Suppressor macrophage treated with lipopolysaccharide for 1 hour (primary cell): Measurements from ENCODE around the gene SLC19A1.
A peak's percentile ranks its signal among the peaks of the same experiment; 100 is the strongest.

ENCODE experiments used
- DNase-seq, 3 donors: peaks; one replicate each; pipeline ENCODE4 v3.0.0-alpha.2; 2020 to 2022

Gene SLC19A1

DNA sequence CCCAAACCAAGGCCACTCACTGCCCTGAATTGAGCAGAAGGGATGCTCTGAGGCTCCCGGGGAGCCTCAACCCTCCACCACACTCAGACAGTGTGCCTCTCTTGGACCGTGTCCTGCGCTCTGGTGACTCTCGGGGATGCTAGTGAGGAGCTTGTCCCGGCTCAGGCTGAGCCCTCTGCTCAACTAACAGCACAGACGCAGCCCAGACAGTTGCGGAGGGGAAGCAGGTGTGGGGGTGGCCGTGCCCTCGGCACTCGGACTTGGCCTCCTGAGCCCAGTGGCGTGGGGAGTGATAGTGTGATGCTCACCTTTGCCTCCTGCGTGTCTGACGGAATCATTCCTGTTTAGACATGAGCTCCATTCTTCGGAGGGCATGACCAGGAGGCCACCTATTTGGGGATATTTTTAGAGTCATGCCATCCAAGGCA, 15.4 kb upstream of the SLC19A1 start:
- no peak for DNase-seq

DNA sequence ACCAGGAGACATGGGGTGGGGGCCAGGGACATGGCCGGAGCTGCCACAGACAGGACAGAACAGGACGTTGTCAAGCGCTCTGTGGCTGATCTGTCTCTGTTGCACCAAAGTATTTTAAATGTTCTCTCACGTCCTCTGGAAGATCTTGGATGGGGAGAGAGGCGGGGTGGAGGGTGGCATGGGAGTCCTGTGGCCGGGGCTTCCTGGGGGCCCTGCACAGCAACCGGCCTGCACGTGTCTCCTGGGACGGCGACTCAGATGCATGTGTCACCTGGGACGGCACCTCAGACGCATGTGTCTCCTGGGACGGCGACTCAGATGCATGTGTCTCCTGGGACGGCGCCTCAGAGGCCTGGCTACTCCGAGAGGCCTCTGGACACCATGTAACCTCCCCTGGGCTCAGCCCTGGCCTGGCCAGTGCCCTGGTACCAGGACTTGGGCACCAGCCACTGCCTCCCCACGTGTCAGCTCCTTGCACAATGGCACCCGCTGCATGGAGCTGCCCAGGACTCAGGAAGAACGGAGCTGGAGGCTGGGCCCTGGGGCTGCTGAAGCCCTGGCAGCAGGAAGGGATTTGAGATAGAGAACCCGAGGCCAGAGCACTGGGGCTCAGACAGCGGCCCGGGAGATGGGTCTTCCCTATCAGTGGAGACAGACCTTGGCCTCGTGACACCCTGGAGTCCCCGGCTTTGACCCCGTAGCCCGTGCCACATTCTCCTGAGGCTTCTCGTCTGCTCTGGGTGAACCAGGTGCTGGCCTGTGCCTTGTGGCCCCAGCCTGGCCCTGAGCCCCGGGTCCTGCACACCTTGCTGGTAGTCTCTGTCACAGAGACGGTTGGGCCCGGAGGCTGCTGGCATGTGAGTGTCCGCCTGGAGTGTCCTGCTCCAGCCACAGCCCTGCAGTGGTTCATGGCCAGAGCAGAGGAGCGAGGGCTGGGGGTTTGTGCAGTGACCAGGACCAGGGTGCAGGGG, 14.7 kb upstream of the SLC19A1 start:
- DNase-seq = no peak

DNA sequence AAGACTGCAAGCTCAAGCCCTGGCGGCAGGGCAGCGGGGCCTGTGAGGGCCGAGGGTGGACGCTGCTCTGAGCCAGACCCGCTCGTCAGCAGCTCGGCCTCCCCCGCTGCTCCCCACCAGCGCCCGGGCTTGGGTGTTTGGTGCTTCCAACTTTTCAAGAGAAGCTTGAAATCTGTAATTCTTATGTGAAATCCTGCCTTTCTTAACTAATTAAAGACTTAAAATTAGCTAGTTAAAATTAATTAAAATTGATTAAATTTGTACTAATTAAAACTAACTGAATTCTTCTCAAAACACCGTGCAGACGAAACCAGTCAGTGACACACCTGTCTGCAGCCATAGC, 14.0 kb upstream of the SLC19A1 start:
- DNase-seq = no peak

DNA sequence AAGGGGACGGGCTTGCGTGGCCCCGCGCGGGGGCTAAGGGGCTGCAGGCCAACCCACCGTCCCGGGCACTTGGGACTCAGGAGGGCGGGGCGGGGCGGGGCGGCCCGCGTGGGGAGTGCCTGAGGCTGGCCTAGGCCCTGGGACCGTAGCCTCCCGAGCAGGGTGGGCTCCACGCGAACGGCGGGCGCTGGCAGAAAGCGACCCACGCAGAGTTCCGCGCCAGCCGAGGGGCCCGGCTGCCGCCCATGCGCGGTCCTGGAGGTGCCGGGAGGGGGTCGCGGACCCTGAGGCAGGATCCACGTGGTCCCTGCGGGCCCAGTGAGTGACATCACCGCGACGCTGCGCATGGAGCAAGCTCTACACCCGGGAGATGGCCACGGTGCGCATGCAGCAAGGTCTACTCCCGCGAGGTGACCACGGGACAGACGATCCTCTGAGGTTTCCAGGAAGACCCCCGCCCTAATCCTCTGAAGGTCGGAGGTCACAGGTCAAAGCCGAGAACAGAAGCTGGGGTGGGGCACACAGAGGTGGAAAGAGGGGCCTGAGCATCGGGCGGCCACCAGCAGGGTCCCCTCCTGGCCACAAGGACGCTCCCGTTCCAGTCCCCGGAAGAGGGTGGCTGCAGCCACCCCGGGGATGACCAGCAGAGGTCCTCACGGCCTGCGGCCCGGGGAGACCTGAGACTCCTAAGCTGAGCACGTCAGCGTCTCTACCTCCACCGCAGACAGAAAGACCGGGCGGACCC, 13.5 kb upstream of the SLC19A1 start:
- peak; percentile 65 to 86 (median 83) for DNase-seq

DNA sequence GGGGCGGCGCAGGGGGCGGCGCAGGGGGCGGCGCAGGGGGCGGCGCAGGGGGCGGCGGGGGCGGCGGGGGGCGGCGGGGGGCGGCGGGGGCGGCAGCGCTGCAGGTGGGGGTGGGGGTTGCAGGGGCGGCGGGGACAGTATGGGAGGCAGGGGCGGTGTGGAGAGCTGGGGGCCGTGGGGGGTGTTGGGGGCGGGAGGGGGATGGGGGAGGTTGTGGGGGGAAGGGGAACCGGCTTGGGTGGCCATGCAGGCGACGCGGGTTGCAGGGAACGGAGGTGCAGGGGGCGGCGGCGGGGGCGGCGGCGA, 13.0 kb upstream of the SLC19A1 start:
- DNase-seq = no peak

DNA sequence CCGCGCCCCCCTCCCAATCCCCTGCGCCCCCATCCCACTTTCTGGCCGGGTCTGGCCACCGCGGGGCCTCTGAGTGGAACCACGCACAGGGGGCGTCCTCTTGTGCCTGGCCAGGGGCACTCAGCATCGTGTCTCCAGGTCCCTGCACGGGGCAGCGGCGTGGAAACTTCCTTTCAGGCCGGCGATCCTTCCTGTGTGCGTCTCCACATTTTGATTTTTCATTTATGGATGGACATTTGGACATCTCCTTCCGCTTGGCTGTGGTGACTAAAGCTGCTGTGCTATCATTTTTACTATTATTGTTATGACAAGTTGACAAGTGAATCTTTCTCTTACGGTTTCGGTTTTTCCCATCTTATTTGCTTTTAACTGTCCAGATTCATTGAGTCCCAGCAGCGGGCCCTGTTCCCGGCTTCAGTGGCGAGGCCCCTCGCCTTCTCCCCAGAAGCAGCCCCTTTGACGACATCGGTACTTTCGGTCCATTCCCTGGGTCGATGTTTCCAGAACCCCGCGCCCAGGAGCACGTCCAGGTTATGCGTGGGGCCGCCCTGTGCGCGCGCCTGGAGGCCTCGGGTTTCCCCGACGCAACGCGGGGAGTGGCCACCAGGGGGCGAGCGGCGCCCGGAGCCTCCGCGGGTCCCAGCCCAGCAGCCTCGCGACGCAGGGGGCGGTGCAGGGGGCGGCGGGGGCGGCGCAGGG, 12.4 kb upstream of the SLC19A1 start:
- DNase-seq = peak; percentile 81 to 89 (median 84)

DNA sequence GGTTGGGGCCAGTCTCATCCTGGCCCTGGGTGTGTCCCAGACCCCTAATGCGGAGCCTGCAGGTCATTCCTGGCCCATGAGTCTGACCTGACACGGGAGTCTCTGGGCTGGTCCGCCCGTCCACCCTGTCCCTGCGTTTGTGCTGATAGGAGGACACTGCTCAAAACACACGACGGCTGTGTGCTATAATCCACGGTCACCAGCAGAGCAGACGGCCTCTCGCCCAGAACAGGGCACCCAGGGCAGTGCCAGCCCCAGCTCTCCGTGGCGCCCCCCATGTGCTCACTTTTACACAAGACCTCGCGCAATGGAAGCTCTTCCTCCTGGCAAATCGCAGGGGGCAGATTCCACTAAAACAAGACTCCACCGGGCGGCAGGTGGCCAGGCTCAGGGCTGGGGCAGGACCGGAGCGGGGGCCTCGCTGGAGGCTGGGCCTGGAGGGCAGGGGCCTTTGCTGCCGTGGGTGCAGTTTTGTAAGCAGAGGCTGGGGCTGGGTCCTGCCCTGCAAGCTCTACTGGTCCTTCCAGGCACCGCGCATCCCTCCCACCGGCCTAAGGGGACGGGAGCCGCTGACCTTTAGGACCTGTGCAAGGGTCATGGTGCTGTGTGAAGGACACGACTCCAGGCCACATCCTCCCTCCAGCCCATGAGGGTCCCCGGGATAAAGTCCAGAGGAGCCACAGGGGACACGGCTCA, 10.6 kb upstream of the SLC19A1 start:
- no peak for DNase-seq

DNA sequence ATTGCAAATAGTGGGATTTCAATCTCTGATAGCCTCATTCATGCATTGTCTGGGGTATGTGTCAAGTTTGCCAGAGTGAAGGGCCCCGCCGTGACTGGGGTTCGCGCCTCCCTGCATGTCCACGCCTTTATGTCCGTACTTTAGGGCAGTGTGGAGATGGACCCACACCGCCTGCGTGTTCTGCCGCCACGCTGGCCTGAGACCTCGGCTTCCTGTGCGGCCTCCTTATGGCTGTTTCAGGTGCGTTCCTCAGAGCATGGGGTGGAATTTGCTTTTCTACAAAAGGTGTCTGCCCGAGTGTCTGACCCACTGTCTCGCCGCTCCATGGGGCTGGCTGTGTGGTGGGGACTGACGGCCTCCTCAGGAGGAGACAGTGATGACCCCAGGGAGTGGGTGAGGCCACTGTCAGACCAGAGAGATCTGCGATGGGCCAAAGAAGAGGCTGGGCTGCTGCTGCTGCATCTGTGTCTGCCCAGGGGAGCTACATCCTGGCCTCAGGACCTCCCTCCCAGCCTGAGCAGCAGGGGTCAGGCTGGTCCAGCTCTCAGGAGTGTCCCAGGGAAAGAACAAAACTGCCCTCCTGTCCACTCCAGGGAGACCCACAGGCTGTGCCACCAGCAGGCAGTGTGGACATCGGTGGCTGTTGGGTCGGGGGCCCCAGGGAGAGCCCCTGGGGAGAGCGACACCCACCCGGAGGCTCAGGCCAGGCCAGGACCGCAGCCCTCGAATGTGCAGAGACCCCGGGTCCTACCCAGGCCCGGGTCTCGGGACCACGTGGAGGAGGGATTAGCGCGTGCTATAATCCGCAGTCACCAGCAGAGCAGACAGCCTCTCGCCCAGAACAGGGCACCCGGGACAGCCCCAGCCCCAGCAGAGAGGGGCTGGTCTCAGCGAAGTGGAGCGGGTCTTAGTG, 9.8 kb upstream of the SLC19A1 start:
- DNase-seq = no peak

DNA sequence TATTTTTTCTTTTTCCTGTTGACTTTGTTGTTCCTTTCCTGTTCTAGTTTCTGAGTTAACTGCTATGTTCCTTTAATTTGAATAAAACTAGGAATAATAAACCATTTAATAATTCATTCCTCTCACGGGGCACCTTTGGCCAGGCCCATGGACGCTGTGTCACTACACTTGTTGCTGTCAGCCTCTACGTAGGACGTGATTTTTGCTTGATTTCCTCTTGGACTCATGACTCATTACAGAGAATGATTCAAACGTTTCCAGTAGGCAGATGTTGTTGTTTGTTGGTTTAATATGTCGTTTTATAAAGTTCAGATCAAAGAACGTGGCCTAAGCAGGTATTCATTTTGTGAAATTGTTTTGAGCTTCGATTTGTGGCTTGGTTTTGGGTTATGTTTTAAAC, 9.1 kb upstream of the SLC19A1 start:
- DNase-seq = peak; percentile 85 to 94 (median 93)

DNA sequence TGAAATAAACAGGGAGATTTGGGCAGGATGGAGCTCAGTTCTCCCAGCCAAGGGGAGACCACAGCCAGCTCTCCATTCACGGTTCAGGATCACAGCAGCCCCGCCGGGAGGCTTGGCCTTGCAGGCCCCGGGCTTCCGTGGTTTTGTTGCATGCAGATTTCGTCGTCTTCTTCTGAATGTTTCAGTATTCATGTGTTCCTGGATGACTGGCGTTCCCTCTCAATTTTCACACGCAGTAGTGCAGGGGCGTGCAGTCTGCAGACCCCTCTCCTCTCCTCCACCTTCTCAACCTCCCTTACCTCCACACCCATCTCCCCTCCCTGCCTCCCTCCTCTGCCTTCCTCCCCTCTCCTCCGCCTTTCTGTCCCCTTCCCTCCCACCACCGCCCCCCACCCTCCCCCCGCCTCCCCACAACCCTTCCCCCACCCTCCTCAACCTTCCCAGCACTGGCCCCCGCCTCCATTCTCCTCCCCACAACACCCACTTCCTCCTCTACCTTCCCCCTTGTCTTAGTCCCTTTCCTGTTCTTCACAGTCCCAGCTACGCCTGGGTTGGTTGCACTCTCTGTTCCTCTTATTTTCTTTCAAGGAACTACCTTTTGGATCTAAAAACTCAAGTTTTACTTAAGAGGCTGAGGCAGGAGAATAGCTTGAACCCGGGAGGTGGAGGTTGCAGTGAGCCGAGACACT, 8.4 kb upstream of the SLC19A1 start:
- peak; percentile 73 to 86 (median 74) for DNase-seq

DNA sequence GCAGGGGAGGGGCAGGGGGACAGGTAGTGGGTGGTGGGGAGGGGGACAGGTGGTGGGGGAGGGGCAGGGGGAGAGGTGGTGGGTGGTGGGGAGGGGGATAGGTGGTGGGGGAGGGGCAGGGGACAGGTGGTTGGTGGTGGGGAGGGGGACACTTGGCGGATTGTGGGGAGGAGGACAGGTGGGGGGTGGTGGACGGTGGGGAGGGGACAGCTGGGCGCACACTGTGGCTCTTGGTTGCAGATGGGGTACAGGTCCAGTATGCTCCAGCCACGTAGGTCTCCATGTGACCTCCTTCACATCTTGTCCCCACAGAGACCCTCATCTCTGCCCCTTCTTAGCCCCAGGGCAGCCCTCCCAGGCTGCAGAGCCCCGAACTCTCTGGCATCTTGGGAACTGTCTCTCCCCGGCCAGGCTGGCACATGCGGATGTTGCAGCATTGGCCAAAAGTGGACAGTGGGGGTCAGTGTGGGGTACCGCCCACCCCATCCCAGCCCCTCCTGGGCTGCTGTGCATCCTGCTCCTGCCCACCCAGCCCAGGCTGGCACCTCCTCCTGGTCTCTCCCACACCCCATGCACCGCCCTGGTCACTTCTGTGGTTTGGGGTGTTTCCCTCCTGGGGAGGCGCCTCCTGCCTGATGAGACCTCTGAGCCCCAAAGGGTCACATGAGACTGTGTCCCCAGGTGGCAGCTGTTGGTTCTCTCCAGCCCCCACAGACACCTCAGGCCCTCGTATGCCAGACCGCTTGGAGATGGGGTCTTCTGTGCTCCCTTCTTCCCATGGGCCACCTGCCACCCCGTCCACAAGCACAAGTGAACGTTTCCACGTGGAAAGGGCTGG, 7.6 kb upstream of the SLC19A1 start:
- DNase-seq = no peak

DNA sequence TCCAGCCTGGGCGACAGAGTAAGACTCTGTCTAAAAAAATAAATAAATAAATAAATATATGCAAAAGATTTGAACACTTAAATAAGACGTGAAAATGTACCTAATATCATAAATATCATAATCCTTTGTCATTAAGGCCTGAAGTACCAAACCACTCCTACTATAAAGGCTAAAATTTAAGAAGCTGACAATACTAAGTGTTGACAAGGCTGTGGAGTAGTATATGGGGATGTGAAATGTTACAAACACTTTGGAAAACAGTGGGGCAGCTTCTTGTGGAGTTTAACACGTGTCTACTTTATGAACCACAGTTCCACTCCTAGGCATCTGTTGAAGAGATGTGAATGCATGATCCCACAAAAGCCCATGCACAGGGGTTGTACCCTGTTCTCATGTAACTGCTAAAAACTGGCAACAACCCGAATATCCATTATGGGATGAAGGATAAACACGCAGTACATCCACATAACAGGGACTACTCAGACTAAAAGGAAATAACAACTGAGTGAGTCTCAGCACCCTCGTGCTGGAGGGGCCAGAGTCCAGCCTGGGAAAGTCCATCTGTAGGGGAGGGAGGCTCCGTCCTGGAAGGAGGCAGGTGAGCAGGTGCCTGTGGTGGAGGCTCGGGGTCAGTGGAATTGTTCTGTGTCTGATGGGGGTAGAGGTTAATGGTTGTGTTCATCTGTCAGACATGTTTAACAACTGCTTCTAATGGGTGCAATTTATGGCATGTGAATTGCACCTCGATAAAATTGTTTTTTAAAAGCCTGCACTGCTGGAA, 6.7 kb upstream of the SLC19A1 start:
- no peak for DNase-seq

DNA sequence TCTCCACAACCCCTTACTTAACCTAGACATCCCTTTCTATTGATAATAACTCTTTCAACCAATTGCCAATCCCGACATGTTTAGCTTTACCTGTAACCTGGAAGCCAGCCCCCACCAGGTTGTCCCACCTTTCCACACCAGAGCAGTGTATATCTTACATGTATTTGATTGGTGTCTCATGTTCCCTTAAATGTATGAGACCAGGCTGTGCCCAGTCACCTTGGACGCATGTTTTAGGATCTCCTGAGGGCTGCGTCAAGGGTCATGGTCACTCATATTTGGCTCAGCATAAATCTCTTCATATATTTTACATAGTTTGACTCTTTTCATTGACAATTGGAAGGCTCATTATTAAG, 5.3 kb upstream of the SLC19A1 start:
- DNase-seq = no peak

DNA sequence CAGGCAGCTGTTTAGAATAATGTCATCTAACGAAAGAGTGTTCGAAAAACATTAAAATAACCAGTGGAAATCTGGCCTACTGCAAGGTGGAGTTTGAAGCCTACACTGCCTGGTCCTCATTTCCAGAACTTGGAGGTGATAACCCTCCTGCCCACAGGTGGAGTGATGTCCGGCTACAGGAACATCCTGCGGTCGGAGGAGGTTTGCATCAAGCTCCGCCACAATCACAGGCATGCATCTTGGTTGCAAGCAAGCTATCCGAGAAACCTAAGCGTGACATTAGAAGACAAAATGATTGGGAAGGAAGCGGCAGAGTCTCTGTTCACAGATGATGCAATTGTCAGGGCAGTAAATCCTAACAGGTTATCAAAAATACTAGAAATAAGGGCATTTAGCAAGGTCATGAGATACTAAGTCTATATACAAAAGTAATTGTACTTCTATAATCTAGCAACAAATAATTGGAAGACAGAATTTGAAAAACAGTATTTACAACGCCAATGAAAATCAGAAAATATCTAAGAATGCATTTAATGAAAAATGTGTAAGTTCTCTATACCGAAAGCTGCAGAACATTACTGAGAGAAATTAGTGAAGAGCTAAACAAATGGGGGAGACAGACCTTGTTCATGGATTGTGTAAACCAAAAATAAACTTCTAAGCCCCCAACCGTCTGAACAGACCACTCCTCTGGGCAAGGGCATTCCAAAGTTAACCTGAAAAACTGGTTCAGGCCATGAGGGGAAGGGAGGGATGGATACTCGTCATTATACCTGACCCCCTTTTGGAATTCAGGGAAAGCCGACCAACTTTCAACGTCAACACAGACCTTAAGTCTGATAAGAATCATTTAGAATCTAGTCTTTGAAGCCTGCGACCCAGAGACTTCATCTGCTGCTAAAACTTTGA, 4.7 kb upstream of the SLC19A1 start:
- DNase-seq = no peak

DNA sequence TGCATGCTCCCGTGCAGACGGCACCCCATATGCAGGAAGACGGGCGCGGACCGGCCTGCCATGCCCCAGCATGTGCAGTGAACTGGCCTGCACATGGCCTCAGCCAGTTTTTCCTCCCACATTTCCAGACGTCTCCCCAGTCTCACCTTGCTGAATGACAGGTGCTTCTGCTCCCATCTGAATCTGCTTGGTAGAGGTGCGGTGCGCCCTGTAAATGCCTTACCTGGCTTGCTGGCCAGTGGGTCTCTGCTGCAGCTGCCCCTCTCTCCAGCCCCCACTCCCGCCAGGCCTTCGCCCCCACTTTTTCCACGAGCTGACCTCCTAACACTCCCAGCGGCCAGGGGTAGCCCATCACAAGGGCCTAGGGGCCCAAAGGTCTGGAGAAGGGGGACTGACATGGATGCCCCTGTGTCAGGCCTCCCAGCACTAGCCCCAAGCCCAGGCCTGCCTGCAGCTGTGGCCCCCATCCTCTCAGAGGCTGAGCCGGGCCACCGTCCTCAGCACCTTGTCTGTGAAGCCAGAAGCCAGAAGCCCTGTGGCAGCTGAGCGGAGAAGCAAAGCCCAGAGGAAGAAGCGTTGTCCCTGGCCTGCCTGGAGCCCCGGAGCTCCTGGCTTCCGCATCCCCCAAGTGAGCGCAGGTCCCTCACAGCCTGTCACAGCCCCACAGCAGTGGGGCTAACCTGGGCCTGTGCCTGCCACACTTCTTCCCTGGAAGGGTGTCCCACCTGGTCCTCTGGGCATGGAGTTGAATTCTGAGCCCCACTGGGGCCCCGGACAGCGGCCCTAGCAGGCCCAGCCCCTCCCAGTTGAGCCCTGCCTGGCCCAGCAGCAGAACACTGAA, 3.7 kb upstream of the SLC19A1 start:
- no peak for DNase-seq

DNA sequence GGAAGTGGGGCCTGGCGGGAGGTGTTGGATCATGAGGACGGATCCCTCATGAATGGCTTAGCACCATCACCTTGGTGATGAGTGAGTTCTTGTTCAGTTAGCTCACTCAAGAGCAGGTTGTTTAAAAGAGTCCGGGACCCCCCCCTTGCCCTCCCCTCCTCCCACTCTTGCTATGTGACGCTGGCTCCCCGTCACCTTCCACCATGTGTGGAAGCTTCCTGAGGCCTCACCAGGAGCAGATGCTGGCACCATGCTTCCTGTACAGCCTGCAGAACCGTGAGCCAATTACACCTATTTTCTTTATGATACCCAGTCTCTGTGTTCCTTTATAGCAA, 3.0 kb upstream of the SLC19A1 start:
- DNase-seq = no peak

DNA sequence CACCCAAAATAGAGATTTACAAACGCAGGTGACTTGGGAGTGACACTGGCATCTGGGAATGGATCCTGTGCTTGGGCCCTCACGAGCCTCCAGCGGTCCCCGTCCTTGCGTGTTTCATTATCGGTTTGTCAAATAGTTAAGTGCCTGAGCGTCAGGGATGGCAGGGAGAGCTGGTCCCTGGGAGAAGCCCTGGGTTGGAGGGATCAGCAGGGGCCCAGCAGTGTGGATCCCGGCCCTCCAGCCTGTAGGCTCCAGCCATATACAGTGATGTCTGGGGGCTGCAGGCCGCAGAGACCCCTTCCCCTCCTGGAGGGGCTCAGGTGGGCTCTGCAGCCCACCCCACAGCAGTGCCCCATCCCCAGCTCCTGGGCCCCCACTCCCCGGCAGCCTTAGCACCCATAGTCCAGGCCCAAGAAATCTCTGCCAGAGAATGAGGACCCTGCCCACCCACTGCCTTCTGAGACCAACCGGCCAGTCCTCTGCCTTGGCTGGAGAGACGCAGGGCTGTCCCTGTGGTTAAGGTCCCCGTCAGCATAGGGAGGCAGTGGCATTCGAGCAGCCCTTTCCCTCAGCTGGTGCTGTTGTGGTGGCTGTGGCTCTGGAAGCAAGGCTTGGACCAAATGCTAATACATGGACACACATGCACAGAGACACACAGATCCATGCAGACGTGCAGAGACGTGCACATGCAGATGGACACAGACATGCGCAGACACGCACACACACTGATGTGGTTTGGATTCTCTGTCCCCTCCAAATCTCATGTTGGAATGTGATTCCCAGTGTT, 2.4 kb upstream of the SLC19A1 start:
- no peak for DNase-seq
